ENCODE measurements around the gene WDFY4. TPM values are rescaled to one million over a fixed set of nuclear protein-coding genes. Genes with fewer than 3 reads are reported as not detected.

WDFY4 gene
- polyA plus RNA-seq, 1 experiment, result not detected

- no peak for TF ChIP-seq CTCF (IDR thresholded peaks at IDR 0.05; ENCODE audit: insufficient read depth, low read depth, low read length)
- no peak overlapping the region for H3K4me3 ChIP-seq (ENCODE audit: low read depth, low read length)
- no peak for DNase-seq (ENCODE audit: low read depth)
- POLR2A ChIA-PET, result no interaction called here
- no peaks in the 10 kb centered on the region for H3K36me3 ChIP-seq (ENCODE audit: control insufficient read depth, insufficient read depth, low read length)
- CTCF ChIA-PET, result no interaction called here
- peaks cover 2% of the 10 kb centered on the region; the same call in 1 of the 2 replicates for H3K27me3 ChIP-seq (ENCODE audit: control insufficient read depth, insufficient read depth, low read length)
Measured at GRCh38 chr10:48767373-48768143, 82.9 kb downstream of the WDFY4 start.

GRCh38 chr10:48768144-48768766 lies 83.6 kb downstream of the WDFY4 start:
- Histone ChIP-seq H3K27me3 (ENCODE audit: control insufficient read depth, insufficient read depth, low read length) (peaks cover 2% of the 10 kb centered on the region; the same call in 1 of the 2 replicates), H3K36me3 (ENCODE audit: control insufficient read depth, insufficient read depth, low read length) (no peaks in the 10 kb centered on the region), H3K4me3 (ENCODE audit: low read depth, low read length) (no peak overlapping the region)
- ChIA-PET CTCF (no interaction called here), POLR2A (no interaction called here)
- no peak for DNase-seq (ENCODE audit: low read depth)
- TF ChIP-seq CTCF (IDR thresholded peaks at IDR 0.05; ENCODE audit: insufficient read depth, low read depth, low read length), result no peak

- no peak overlapping the region for H3K4me3 ChIP-seq (ENCODE audit: low read depth, low read length)
- H3K27me3 ChIP-seq (ENCODE audit: control insufficient read depth, insufficient read depth, low read length), result peaks cover 2% of the 10 kb centered on the region; the same call in 1 of the 2 replicates
- no peak for DNase-seq (ENCODE audit: low read depth)
- CTCF ChIA-PET, result no interaction called here
- H3K36me3 ChIP-seq (ENCODE audit: control insufficient read depth, insufficient read depth, low read length), result no peaks in the 10 kb centered on the region
- POLR2A ChIA-PET, result no interaction called here
- no peak for TF ChIP-seq CTCF (IDR thresholded peaks at IDR 0.05; ENCODE audit: insufficient read depth, low read depth, low read length)
Measured at GRCh38 chr10:48768926-48769325, 84.3 kb downstream of the WDFY4 start.

- no peak for DNase-seq (ENCODE audit: low read depth)
- POLR2A ChIA-PET, result no interaction called here
- no peak for TF ChIP-seq CTCF (IDR thresholded peaks at IDR 0.05; ENCODE audit: insufficient read depth, low read depth, low read length)
- Histone ChIP-seq H3K27me3 (ENCODE audit: control insufficient read depth, insufficient read depth, low read length) (peaks cover 2% of the 10 kb centered on the region; the same call in 1 of the 2 replicates), H3K4me3 (ENCODE audit: low read depth, low read length) (no peak overlapping the region), H3K36me3 (ENCODE audit: control insufficient read depth, insufficient read depth, low read length) (no peaks in the 10 kb centered on the region)
- CTCF ChIA-PET, result no interaction called here
Measured at GRCh38 chr10:48769706-48770435, 85.2 kb downstream of the WDFY4 start.

- H3K27me3 ChIP-seq (ENCODE audit: control insufficient read depth, insufficient read depth, low read length), result peaks cover 2% of the 10 kb centered on the region; the same call in 1 of the 2 replicates
- ChIA-PET POLR2A (no interaction called here), CTCF (no interaction called here)
- no peak overlapping the region for H3K4me3 ChIP-seq (ENCODE audit: low read depth, low read length)
- no peak for TF ChIP-seq CTCF (IDR thresholded peaks at IDR 0.05; ENCODE audit: insufficient read depth, low read depth, low read length)
- no peak for DNase-seq (ENCODE audit: low read depth)
- H3K36me3 ChIP-seq (ENCODE audit: control insufficient read depth, insufficient read depth, low read length), result no peaks in the 10 kb centered on the region
Measured at GRCh38 chr10:48770561-48771089, 86.0 kb downstream of the WDFY4 start.
